Pancreas (tissue), 10 donors: ENCODE measurements around the gene PLSCR3. TPM values are rescaled to one million over a fixed set of nuclear protein-coding genes. Genes with fewer than 3 reads are reported as not detected.

Experiments
- ATAC-seq, 4 donors: fragments of 200-7000 bp; cut with Tn5 transposase; one replicate each; pipeline versions ENCODE4 v1.8.0 to v1.9.1; 2020; ENCODE audit warnings: mild to moderate bottlenecking in 4 of 4, moderate library complexity in 4 of 4
- DNase-seq, 6 donors: peaks; one replicate each; pipeline ENCODE4 v3.0.0-alpha.2; 2020
- FAIRE-seq: peaks from 2 replicates; lab custom pipeline; 2012; peaks lifted over from hg19 to GRCh38; lab: Jason Lieb, UNC
- H3K27ac ChIP-seq, 4 donors: fragments of 200-600 bp; sonication (generic); 1 replicate in 3 of 4; 2 replicates in 1 of 4; pipeline versions ENCODE4 v1.5.0 to v1.8.0; 2020
- H3K27me3 ChIP-seq, 4 donors: fragments of 200-600 bp; one replicate each; pipeline ENCODE4 v1.8.0; 2021
- H3K36me3 ChIP-seq, 3 donors: fragments of 200-600 bp; sonication (generic) in 1 of 3; one replicate each; pipeline versions ENCODE4 v1.5.0 to v1.8.0; 2020 to 2021
- H3K4me1 ChIP-seq, 3 donors: fragments of 200-600 bp; one replicate each; pipeline ENCODE4 v1.8.0; 2021
- H3K4me3 ChIP-seq, 4 donors: fragments of 200-600 bp; sonication (generic) in 2 of 4; one replicate each; pipeline versions ENCODE4 v1.5.0 to v1.8.0; 2020 to 2021
- H3K9me3 ChIP-seq, 4 donors: fragments of 200-600 bp; one replicate each; pipeline ENCODE4 v1.8.0; 2021
- CTCF ChIP-seq, 4 donors: fragments of 200-600 bp; sonication (generic) in 3 of 4; IDR thresholded peaks; one replicate each; pipeline versions ENCODE4 v1.5.0 to v1.8.0; 2021; ENCODE audit warnings: antibody characterized with exemption in 4 of 4
- WGBS, 2 donors: extraction: QIAGEN DNeasy Blood & Tissue Kit; methylation state at CpG; one replicate each; pipeline ENCODE4 v1.1.7; 2013; 5-methylcytosine and 5-hydroxymethylcytosine counted together
- intact Hi-C, 3 donors: fragments of 100-400 bp; cut with DNase I; formaldehyde crosslinking; loops; one replicate each; pipeline versions ENCODE4 v1.11.1 to v1.14.2; 2022
- polyA plus RNA-seq, 2 donors: library from polyadenylated mRNA; stranded (reverse); fragments of 200-250 nt; gene quantifications; one replicate each; pipeline ENCODE4 v1.2.3, GENCODE V29; 2013
- total RNA-seq, 6 donors: library from RNA; stranded (reverse); fragmentation: NEBNext Ultra II Directional in 4 of 6; extraction: Animal tissue kit (Norgen Biotek cat#: 25700) in 4 of 6; gene quantifications; one replicate each; pipeline versions ENCODE4 v1.2.1 to v1.2.4, GENCODE V29; 2021 to 2023
- donor health status: healthy with polysubstance abuse.
- donor health status: DM: no; HTN: no; CAD: no; lungs with moderate emphysema.
- donor health status: DM: no; HTN: no; CAD: no.
- donor health status: control.
- donor health status: control.
- donor health status: Bipolar disorder and iron deficiency.
- donor health status: DM: yes; HTN: yes; CAD: no.
- donor health status: DM: no; HTN: no; CAD: no.
- donor health status: DM: no; HTN: no; CAD: no.
- donor health status: DM: yes; HTN: yes; CAD: no.

Gene PLSCR3
- total and polyA plus RNA-seq, 8 donors: 6.5 to 20.1 (median 9.9) TPM

GRCh38 chr17:7351665-7352502, 42.4 kb downstream of the PLSCR3 start, which contains the start of gene KCTD11:
KCTD11 (plus strand) TSS chr17:7352162.
- no peak for FAIRE-seq
- ATAC-seq: peak; percentile 79 to 84 (median 80)
- TF ChIP-seq CTCF (IDR thresholded peaks at IDR 0.05): no peak
- peak within 1 kb of the TSS; percentile 95 to 99 (median 98) for H3K27ac ChIP-seq
- H3K27me3 ChIP-seq: no peaks in the 10 kb centered on the region
- peak within 1 kb of the TSS; percentile 82 to 94 (median 88) for H3K4me3 ChIP-seq
- peaks cover 7 to 21% (median 8%) of the 10 kb centered on the region in 3 donors for H3K4me1 ChIP-seq
- intact Hi-C loops: loop anchor here in 2 of 3 donors (10.0 kb wide), 3 partner anchors 83 to 233 kb away; partner anchors contain the start of genes FGF11 (in 2 of the 2), TMEM102 (in 2 of the 2), MPDU1 (in 1 of the 2) and TNFSF13 (in 1 of the 2)
- H3K9me3 ChIP-seq: no peaks in the 10 kb centered on the region
- H3K36me3 ChIP-seq: no peaks in the 10 kb centered on the region
- DNase-seq: peak; percentile 91 to 97 (median 94)
- WGBS, 2 donors: 0% methylated on average over 37 to 91 of the region's 91 CpGs

- H3K27ac ChIP-seq: no peak overlapping the region
- H3K36me3 ChIP-seq: no peaks in the 10 kb centered on the region
- DNase-seq (peak in 3 of 6 donors; percentile 43 to 83 (median 63)), FAIRE-seq (no peak), ATAC-seq (no peak)
- no peaks in the 10 kb centered on the region for H3K27me3 ChIP-seq
- intact Hi-C loops: loop anchor here in 1 of 3 donors (5.0 kb wide), 1 partner anchor 71 kb away; no protein-coding TSS in a partner anchor
- TF ChIP-seq CTCF (IDR thresholded peaks at IDR 0.05): no peak
- H3K4me3 ChIP-seq: no peak overlapping the region
- H3K9me3 ChIP-seq: no peaks in the 10 kb centered on the region
- peaks cover 7 to 21% (median 8%) of the 10 kb centered on the region in 3 donors for H3K4me1 ChIP-seq
- WGBS, 2 donors: 54 to 55% methylated on average over 19 of the region's 19 CpGs
Measured at GRCh38 chr17:7348478-7349242, 45.7 kb downstream of the PLSCR3 start.

- intact Hi-C loops: loop anchor here in 1 of 3 donors (5.0 kb wide), 1 partner anchor 71 kb away; no protein-coding TSS in a partner anchor
- H3K9me3 ChIP-seq: no peaks in the 10 kb centered on the region
- H3K27me3 ChIP-seq: no peaks in the 10 kb centered on the region
- no peaks in the 10 kb centered on the region for H3K36me3 ChIP-seq
- TF ChIP-seq CTCF (IDR thresholded peaks at IDR 0.05): no peak
- no peak for DNase-seq
- FAIRE-seq: no peak
- WGBS, 2 donors: 47 to 55% methylated on average over 17 to 19 of the region's 19 CpGs
- no peak overlapping the region for H3K27ac ChIP-seq
- no peak overlapping the region for H3K4me3 ChIP-seq
- peaks cover 4 to 13% (median 7%) of the 10 kb centered on the region in 3 donors for H3K4me1 ChIP-seq
- ATAC-seq: no peak
Measured at GRCh38 chr17:7347630-7348477, 46.5 kb downstream of the PLSCR3 start.

- DNase-seq (peak in 1 of 6 donors; percentile 46), FAIRE-seq (no peak), ATAC-seq (no peak)
- 46 to 56% methylated on average over 18 of the region's 18 CpGs for WGBS, 2 donors
- Histone ChIP-seq H3K27me3 (no peaks in the 10 kb centered on the region), H3K9me3 (no peaks in the 10 kb centered on the region), H3K27ac (no peak overlapping the region), H3K36me3 (no peaks in the 10 kb centered on the region), H3K4me3 (no peak overlapping the region), H3K4me1 (peaks cover 0 to 9% (median 7%) of the 10 kb centered on the region in 3 donors)
- intact Hi-C loops: loop anchor here in 1 of 3 donors (5.0 kb wide), 1 partner anchor 70 kb away; no protein-coding TSS in a partner anchor
- TF ChIP-seq CTCF (IDR thresholded peaks at IDR 0.05): no peak
Measured at GRCh38 chr17:7346761-7347614, 47.3 kb downstream of the PLSCR3 start.
